Panc1 (cell line): ENCODE data around the gene SLC8B1.

Experiments
- CTCF ChIP-seq: fragments of 450-650 bp; IDR thresholded peaks from 2 replicates; pipeline ENCODE4 v1.5.1; 2017; ENCODE audit warnings: mild to moderate bottlenecking
- SIN3A ChIP-seq: IDR thresholded peaks from 2 replicates; pipeline ENCODE4 v1.6.1; 2012; ENCODE audit warnings: low read depth, mild to moderate bottlenecking, low read length, moderate library complexity, borderline replicate concordance; ENCODE audit not compliant: insufficient read depth

DNA sequence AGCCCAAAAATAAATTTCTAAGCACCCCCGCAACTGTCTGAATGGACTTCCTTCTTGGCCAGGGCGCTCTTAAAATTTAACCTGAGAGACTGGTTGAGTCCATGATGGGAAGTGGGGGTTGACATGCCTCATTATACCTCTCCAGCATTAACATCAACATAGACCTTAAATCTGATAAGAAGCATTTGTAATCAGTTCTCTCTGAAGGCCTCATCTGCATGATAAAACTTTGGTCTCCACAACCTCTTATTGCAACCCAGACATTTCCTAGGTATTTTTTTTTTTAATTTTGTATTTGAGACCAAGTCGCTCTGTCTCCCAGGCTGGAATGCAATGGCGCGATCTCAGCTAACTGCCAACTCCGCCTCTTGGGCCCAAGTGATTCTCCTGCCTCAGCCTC is 10.4 kb upstream of the SLC8B1 start:
- TF ChIP-seq CTCF = no peak
- TF ChIP-seq SIN3A = no peak
